AG09309 (cell line): ENCODE data around the gene FOXN3.

ENCODE experiments used
- DNase-seq: peaks from one replicate; pipeline ENCODE4 v3.0.0-alpha.2; 2010; ENCODE audit warnings: low read depth
- H3K4me3 ChIP-seq: 2 replicates; pipeline ENCODE4 v1.5.1; 2011; ENCODE audit warnings: mild to moderate bottlenecking, low read depth, low read length, moderate library complexity; ENCODE audit not compliant: control insufficient read depth
- CTCF ChIP-seq: IDR thresholded peaks from 2 replicates; pipeline ENCODE4 v1.5.1; 2011; ENCODE audit warnings: mild to moderate bottlenecking, low read depth, low read length, inconsistent platforms; ENCODE audit not compliant: insufficient read depth, control insufficient read depth; ENCODE audit errors: missing control alignments

The FOXN3 gene

GRCh38 chr14:89417091-89417464 lies at the start of gene FOXN3:
FOXN3 (minus strand) TSS chr14:89417233; CDS start chr14:89412476, 4,757 bp downstream.
- peak; percentile 55 for DNase-seq

GRCh38 chr14:89466484-89466883 lies 49.5 kb upstream of the FOXN3 start:
- TF ChIP-seq CTCF: no peak
- H3K4me3 ChIP-seq: no peak overlapping the region
- DNase-seq: no peak

More at GRCh38 chr14:89417091-89417464, at the start of gene FOXN3:
- peak within 1 kb of the TSS; percentile 56 for H3K4me3 ChIP-seq
- no peak for TF ChIP-seq CTCF

DNA sequence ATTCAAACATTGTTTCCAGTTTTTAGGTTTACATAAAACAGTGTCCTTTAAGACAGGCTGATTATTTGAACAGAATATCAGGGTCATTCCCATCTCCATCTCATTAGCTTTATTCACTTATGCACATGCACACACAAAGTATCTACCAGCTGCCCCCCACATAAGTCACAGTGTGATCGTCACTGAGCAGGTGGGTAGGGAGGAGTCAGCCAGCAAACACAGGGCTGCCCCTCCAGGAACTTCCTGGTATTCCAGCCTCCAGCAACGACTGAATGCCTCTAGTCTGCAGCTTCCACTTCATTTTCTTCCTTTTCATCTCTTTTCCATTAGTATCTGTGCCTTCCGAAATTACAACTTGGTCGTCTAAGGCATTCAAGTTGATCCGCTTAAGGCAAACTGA lies 48.8 kb upstream of the FOXN3 start:
- DNase-seq: no peak
- TF ChIP-seq CTCF: no peak
- H3K4me3 ChIP-seq: no peak overlapping the region

GRCh38 chr14:89461256-89461655 lies 44.2 kb upstream of the FOXN3 start:
- DNase-seq: no peak
- no peak for TF ChIP-seq CTCF
- no peak overlapping the region for H3K4me3 ChIP-seq

- no peak for TF ChIP-seq CTCF
- no peak for DNase-seq
- no peak overlapping the region for H3K4me3 ChIP-seq
These were observed 41.8 kb upstream of the FOXN3 start for GRCh38 chr14:89458713-89459420.

DNA sequence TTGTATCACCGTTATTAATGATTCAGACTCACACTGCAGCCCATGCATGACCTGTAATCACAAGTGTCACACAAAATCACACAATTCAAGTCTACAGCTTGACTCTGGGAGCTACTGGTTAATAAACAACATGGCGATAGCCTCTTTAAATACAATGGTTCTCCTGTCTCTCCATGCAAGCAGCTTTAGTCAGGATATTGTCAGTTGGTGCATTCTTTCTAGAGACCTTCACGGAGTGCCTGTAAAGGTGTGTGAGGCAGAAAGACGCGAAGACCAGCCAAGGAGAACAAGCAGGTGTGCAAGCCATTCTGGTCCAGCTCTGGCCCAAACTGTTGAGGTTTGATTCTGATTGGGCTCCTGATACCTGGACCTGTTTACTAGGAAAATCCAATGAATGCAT lies 40.0 kb upstream of the FOXN3 start:
- DNase-seq: no peak
- H3K4me3 ChIP-seq: no peak overlapping the region
- TF ChIP-seq CTCF: no peak
